Astrocyte of the cerebellum (primary cell): ENCODE measurements around the gene SFSWAP.
"Not testable (repeated sequence)": the region's sequence is repeated elsewhere in the genome, so short reads cannot be mapped to it uniquely, and the experiment has no call there.

ENCODE experiments used
- DNase-seq: peaks from one replicate; pipeline ENCODE4 v3.0.0-alpha.2; 2011; ENCODE audit warnings: low read depth
- H3K4me3 ChIP-seq: 2 replicates; pipeline ENCODE4 v1.5.1; 2011; ENCODE audit warnings: mild to moderate bottlenecking, low read depth, low read length, moderate library complexity
- in situ Hi-C: cut with HindIII; loops from 2 replicates; pipeline ENCODE4 v1.10.0; 2017; ENCODE audit warnings: low sequenced_read_pairs
- TF ChIP-seq, protein P1 (sequence below): IDR thresholded peaks from 2 replicates; pipeline ENCODE4 v1.5.1; 2012; ENCODE audit warnings: low read length, low read depth, moderate library complexity, mild to moderate bottlenecking; ENCODE audit errors: missing control alignments

Gene SFSWAP

GRCh38 chr12:131677699-131678098, 33.2 kb upstream of the SFSWAP start:
- in situ Hi-C loops: no loop called here
- H3K4me3 ChIP-seq: no peak overlapping the region
- TF ChIP-seq, protein P1, sequence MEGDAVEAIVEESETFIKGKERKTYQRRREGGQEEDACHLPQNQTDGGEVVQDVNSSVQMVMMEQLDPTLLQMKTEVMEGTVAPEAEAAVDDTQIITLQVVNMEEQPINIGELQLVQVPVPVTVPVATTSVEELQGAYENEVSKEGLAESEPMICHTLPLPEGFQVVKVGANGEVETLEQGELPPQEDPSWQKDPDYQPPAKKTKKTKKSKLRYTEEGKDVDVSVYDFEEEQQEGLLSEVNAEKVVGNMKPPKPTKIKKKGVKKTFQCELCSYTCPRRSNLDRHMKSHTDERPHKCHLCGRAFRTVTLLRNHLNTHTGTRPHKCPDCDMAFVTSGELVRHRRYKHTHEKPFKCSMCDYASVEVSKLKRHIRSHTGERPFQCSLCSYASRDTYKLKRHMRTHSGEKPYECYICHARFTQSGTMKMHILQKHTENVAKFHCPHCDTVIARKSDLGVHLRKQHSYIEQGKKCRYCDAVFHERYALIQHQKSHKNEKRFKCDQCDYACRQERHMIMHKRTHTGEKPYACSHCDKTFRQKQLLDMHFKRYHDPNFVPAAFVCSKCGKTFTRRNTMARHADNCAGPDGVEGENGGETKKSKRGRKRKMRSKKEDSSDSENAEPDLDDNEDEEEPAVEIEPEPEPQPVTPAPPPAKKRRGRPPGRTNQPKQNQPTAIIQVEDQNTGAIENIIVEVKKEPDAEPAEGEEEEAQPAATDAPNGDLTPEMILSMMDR: no peak
- DNase-seq: no peak

DNA sequence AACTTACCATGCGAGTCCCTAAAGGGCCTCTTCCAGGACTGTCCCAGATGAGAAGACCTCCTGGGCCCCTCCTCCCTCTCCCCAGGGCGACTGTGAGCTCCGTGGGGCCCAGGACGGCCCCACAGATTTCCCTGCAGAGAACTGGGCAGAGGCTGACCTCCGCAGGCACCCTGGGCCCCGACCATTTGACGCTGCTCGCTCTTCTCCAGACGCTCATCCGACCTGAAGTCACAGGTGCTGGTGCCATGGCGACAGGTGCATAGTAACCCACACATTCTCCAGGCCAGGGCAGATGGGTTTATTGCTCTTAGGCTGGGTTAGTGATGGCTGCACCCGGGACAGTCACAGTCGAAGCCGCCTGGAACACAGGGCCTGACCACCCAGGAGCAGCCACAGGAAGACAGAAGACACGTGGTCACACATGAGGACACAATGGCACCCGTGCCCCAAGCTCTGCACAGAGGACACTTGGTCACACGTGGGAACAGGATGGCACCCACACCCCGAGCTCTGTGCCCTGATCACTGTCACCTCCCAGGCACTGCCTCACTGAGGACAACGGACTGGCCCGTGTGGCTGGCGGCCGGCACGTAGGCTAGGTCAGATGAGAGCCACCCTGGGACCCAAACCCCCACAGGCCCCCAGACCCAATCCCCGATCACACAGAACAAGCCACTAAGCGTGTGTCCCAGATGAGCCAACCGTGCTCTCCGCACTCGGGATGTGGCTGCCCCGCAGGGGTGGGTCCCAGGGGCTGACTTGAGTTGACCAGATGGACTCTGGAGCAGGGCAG, 32.3 kb upstream of the SFSWAP start:
- in situ Hi-C loops, DNase-seq, H3K4me3 ChIP-seq: not testable (repeated sequence)

- in situ Hi-C loops, DNase-seq, H3K4me3 ChIP-seq: not testable (repeated sequence)
Measured at GRCh38 chr12:131679186-131679585, 31.7 kb upstream of the SFSWAP start.

- DNase-seq, in situ Hi-C loops, H3K4me3 ChIP-seq: not testable (repeated sequence)
Measured at GRCh38 chr12:131679816-131680215, 31.1 kb upstream of the SFSWAP start.

DNA sequence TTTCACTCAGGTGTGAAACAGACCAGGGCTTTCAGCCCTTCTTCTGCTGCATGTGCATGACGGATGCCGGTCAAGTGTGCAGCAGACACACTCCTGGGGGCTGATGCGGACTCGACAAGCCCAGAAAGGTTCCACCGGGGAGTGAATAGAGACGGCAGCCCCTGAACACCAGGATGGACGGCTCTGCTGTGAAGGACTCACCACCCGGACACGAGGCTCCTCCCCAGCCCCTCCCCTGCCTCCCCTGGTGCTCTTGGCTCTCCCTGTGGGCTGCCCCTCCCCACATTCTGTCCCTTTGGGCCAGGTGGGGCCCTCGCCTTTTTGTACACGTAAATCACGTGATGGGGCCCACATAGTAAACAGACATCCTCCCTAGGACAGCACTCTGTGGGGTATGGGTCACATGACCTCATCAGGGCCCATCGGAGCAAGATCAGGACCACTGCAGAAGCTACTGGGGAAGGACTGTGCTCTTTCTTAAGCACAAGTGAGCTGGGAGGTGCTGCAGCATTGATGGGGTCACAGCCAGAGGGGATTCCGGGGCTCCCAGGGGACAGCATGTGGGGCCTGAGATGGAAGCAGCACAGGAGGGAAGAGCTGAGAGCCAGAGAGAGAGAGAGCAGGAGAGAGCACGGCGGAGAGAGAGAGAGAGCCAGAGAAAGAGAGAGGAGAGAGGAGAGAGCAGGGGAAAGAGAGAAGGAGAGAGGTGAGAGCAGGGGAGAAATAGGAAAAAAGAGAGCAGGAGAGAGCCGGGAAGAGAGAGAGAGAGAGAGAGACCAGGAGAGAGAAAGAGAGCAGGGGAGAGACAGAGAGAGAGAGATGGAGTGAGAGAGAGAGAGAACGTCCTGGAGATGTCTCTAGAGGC, 30.3 kb upstream of the SFSWAP start:
- H3K4me3 ChIP-seq, in situ Hi-C loops, DNase-seq: not testable (repeated sequence)

DNA sequence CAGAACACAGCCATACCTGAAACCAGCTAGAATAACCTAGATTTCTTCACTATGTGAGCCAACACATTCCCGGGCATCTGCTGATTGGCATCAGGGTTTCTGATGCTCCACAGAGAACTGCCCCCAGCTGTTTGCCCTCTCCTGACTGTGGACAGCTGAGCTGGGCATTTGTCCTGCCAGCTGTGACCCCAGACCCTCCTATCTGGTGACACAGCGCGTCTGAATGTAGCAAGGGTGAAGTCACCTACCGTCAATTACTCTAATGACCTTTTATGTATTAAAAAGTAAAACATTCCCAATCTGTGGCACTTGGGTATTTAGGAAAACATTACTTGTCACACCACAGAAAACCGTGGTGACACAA, 29.7 kb upstream of the SFSWAP start:
- H3K4me3 ChIP-seq: no peak overlapping the region
- TF ChIP-seq, protein P1: no peak
- DNase-seq: no peak
- in situ Hi-C loops: no loop called here

GRCh38 chr12:131681746-131682509, 29.0 kb upstream of the SFSWAP start:
- DNase-seq, in situ Hi-C loops, H3K4me3 ChIP-seq: not testable (repeated sequence)

- in situ Hi-C loops: no loop called here
- TF ChIP-seq, protein P1: no peak
- DNase-seq: no peak
- H3K4me3 ChIP-seq: no peak overlapping the region
Measured at GRCh38 chr12:131682510-131682895, 28.4 kb upstream of the SFSWAP start.
